Cerebellar nuclear complex (tissue), 1 donor: Measurements from ENCODE around the gene SH3GLB2.
"Not testable (repeated sequence)": the region's sequence is repeated elsewhere in the genome, so short reads cannot be mapped to it uniquely, and the experiment has no call there.

Experiments
- DNase-seq, 2 experiments: peaks; one replicate each; lab custom pipeline; 2025; lab: John Stamatoyannopoulos, UW

SH3GLB2 gene

GRCh38 chr9:128998462-128998861, 29.7 kb downstream of the SH3GLB2 start:
- no peak for DNase-seq

- DNase-seq: no peak
Observed at GRCh38 chr9:128995791-128996190, 32.3 kb downstream of the SH3GLB2 start.

- DNase-seq: peak in 1 of 2 experiments; percentile 63
Observed at GRCh38 chr9:128992995-128993394, 35.1 kb downstream of the SH3GLB2 start.

GRCh38 chr9:128987805-128988204, 40.3 kb downstream of the SH3GLB2 start:
- DNase-seq: no peak

GRCh38 chr9:128986671-128987070, 41.5 kb downstream of the SH3GLB2 start:
- no peak for DNase-seq

GRCh38 chr9:128983536-128983935, 44.6 kb downstream of the SH3GLB2 start:
- DNase-seq: no peak

GRCh38 chr9:128979111-128979510, 49.0 kb downstream of the SH3GLB2 start:
- DNase-seq: no peak

GRCh38 chr9:128972956-128973355, 55.2 kb downstream of the SH3GLB2 start:
- DNase-seq: no peak

GRCh38 chr9:128969491-128969890, 58.6 kb downstream of the SH3GLB2 start:
- DNase-seq: no peak

- DNase-seq: not testable (repeated sequence)
Observed at GRCh38 chr9:128961403-128961802, 66.7 kb downstream of the SH3GLB2 start.
